PFSK-1 (cell line): Measurements from ENCODE around the gene LYSMD3.

ENCODE experiments used
- FOXP2 ChIP-seq: optimal IDR thresholded peaks from 2 replicates; pipeline ENCODE3; 2011; ENCODE audit warnings: borderline replicate concordance, control low read depth, inconsistent platforms; ENCODE audit not compliant: insufficient read depth; ENCODE audit errors: extremely low read length, extremely low read depth
- POLR2AphosphoS5 ChIP-seq: IDR thresholded peaks from 2 replicates; pipeline ENCODE4 v1.6.1; 2012; ENCODE audit warnings: low read depth, mild to moderate bottlenecking, control low read depth, low read length, moderate library complexity
- REST ChIP-seq, 2 experiments: IDR thresholded peaks; 2 replicates each; pipeline versions ENCODE4 v1.6.1 to v1.8.0; 2011 to 2012; ENCODE audit warnings: low read depth in 2 of 2, low read length in 2 of 2, control low read depth in 1 of 2, inconsistent platforms in 1 of 2, mild to moderate bottlenecking in 1 of 2, moderate library complexity in 1 of 2; ENCODE audit not compliant: insufficient read depth in 1 of 2
- SIN3A ChIP-seq: IDR thresholded peaks from 2 replicates; pipeline ENCODE4 v1.6.1; 2012; ENCODE audit warnings: mild to moderate bottlenecking, low read length, moderate library complexity, borderline replicate concordance; ENCODE audit not compliant: insufficient read depth
- TAF1 ChIP-seq: IDR thresholded peaks from 2 replicates; pipeline ENCODE4 v1.6.1; 2012; ENCODE audit warnings: low read length, control low read depth, borderline replicate concordance; ENCODE audit not compliant: insufficient read depth

The LYSMD3 gene

DNA sequence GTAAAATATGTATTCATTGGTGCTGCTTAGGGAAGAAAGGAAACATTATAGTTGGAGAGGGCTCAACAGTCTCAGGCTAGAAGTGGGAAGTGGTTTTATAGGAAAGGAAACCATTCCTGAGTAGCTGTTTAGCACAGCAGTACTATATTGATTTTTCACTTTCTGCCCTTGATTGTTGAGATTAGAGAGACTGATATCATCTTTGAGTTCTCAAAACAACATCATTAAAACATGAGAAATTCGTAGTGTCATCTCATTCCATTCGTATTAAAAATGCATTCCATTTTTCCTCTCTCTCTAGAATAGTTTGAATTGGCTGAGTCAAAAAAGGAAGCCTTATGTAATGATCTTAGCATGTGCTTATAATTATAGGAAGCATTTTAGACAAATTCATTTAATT lies 40.6 kb downstream of the LYSMD3 start:
- no peak for TF ChIP-seq TAF1
- no peak for TF ChIP-seq FOXP2
- no peak for TF ChIP-seq POLR2AphosphoS5
- TF ChIP-seq SIN3A: no peak
- TF ChIP-seq REST (IDR thresholded peaks at IDR 0.05; ENCODE audit: insufficient read depth in 1 of 2, low read depth in 2 of 2, low read length in 2 of 2): no peak

DNA sequence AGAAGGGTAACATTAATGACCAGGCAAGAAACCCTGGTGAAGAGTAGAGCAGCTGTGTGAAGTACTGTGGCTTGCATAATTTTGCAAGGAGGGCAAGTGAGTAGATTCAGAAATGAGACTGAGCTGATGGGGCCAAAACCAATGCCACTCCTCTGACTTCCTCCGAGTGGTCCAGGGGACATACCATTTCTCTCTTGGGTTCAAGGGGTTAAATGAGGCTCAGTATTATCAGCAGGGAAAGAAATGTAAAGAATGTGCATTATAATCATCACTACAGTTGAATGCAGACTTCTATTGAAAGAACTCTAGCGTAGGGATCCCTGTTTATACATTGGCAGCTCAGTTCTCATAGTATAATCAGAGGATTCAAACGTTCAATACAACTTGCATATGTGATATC lies 44.8 kb downstream of the LYSMD3 start:
- TF ChIP-seq SIN3A (no peak), FOXP2 (no peak), REST (IDR thresholded peaks at IDR 0.05; ENCODE audit: insufficient read depth in 1 of 2, low read depth in 2 of 2, low read length in 2 of 2) (no peak), POLR2AphosphoS5 (no peak), TAF1 (no peak)

- no peak for TF ChIP-seq REST (IDR thresholded peaks at IDR 0.05; ENCODE audit: insufficient read depth in 1 of 2, low read depth in 2 of 2, low read length in 2 of 2)
- TF ChIP-seq POLR2AphosphoS5: no peak
- no peak for TF ChIP-seq FOXP2
- TF ChIP-seq SIN3A: no peak
- no peak for TF ChIP-seq TAF1
Observed at GRCh38 chr5:90483206-90483605, 46.2 kb downstream of the LYSMD3 start.

DNA sequence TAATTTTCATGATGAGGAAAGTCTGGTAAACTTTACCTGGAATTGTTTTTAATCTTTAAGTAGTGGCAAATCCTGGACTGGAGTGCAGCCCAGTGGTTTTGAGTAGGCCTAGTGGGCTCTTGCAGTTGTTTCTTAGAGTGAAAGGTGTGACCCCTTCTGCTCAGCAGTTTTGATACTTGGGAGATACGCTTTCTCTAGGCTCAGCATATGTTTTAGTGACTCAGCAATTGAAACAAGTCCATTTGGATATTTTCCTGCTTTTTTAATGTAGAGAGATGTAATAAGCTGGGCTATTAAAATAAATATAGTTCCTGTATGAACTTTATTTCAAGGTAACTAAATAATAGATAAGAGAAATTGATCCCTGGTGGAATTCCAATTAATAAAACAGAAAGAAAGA lies 48.7 kb downstream of the LYSMD3 start:
- TF ChIP-seq POLR2AphosphoS5 (no peak), FOXP2 (no peak), TAF1 (no peak), SIN3A (no peak), REST (IDR thresholded peaks at IDR 0.05; ENCODE audit: insufficient read depth in 1 of 2, low read depth in 2 of 2, low read length in 2 of 2) (no peak)
